Sciatic nerve (tissue), 2 donors: ENCODE measurements around the gene ATP2A1. TPM values are rescaled to one million over a fixed set of nuclear protein-coding genes. Genes with fewer than 3 reads are reported as not detected.
A peak's percentile ranks its signal among the peaks of the same experiment; 100 is the strongest.

Experiments
- ATAC-seq: fragments of 200-7000 bp; cut with Tn5 transposase; one replicate; pipeline ENCODE4 v1.9.1; 2020; ENCODE audit warnings: mild to moderate bottlenecking, moderate library complexity
- DNase-seq: peaks from one replicate; pipeline ENCODE4 v3.0.0-alpha.2; 2020; ENCODE audit warnings: low spot score
- intact Hi-C: fragments of 100-400 bp; cut with DNase I; formaldehyde crosslinking; loops from one replicate; pipeline ENCODE4 v1.14.2; 2022
- total RNA-seq: library from RNA; stranded (reverse); fragmentation: NEBNext Ultra II Directional; extraction: Animal tissue kit (Norgen Biotek cat#: 25700); gene quantifications from one replicate; pipeline ENCODE4 v1.2.1, GENCODE V29; 2021
- donor health status: DM: no; HTN: no; CAD: no.
- donor health status: DM: no; HTN: no; CAD: no.

Gene ATP2A1
- total RNA-seq, 1 donor from 2014 or later: 0.89 TPM

- ATAC-seq: no peak
- intact Hi-C loops: loop anchor here (5.0 kb wide), 1 partner anchor 348 kb away; the partner anchor contains the start of gene SGF29
- DNase-seq: no peak
These were observed 21.7 kb downstream of the ATP2A1 start for GRCh38 chr16:28899882-28900590.

GRCh38 chr16:28900601-28901000 is 22.3 kb downstream of the ATP2A1 start:
- no peak for DNase-seq
- intact Hi-C loops: loop anchor here (5.0 kb wide), 1 partner anchor 348 kb away; the partner anchor contains the start of gene SGF29
- no peak for ATAC-seq

- intact Hi-C loops: loop anchor here (5.0 kb wide), 1 partner anchor 350 kb away; the partner anchor contains the start of gene SGF29
- ATAC-seq (no peak), DNase-seq (no peak)
These were observed 23.6 kb downstream of the ATP2A1 start for GRCh38 chr16:28901862-28902261.

GRCh38 chr16:28902909-28903308 is 24.6 kb downstream of the ATP2A1 start:
- ATAC-seq: peak; percentile 13
- intact Hi-C loops: loop anchor here (5.0 kb wide), 1 partner anchor 351 kb away; the partner anchor contains the start of gene SGF29
- no peak for DNase-seq

GRCh38 chr16:28903344-28904042 is 25.2 kb downstream of the ATP2A1 start:
- intact Hi-C loops: loop anchor here (5.0 kb wide), 1 partner anchor 351 kb away; the partner anchor contains the start of gene SGF29
- ATAC-seq (no peak), DNase-seq (no peak)

GRCh38 chr16:28904363-28904762 is 26.1 kb downstream of the ATP2A1 start:
- no peak for ATAC-seq
- intact Hi-C loops: loop anchor here (5.0 kb wide), 1 partner anchor 352 kb away; the partner anchor contains the start of gene SGF29
- DNase-seq: no peak

- ATAC-seq (no peak), DNase-seq (no peak)
- intact Hi-C loops: loop anchor here (5.0 kb wide), 1 partner anchor 353 kb away; the partner anchor contains the start of gene SGF29
These were observed 26.5 kb downstream of the ATP2A1 start for GRCh38 chr16:28904828-28905227.

GRCh38 chr16:28905229-28905754 is 27.0 kb downstream of the ATP2A1 start:
- intact Hi-C loops: no loop called here
- DNase-seq (no peak), ATAC-seq (no peak)

- DNase-seq: no peak
- intact Hi-C loops: no loop called here
- no peak for ATAC-seq
These were observed 27.6 kb downstream of the ATP2A1 start for GRCh38 chr16:28905800-28906372.

GRCh38 chr16:28910086-28911031 is 32.1 kb downstream of the ATP2A1 start:
- ATAC-seq (no peak), DNase-seq (no peak)
- intact Hi-C loops: no loop called here

- intact Hi-C loops: no loop called here
These were observed 34.3 kb downstream of the ATP2A1 start for GRCh38 chr16:28912558-28912957.

GRCh38 chr16:28913946-28914724 is 35.8 kb downstream of the ATP2A1 start:
- intact Hi-C loops: no loop called here
- no peak for DNase-seq
- ATAC-seq: no peak

More at GRCh38 chr16:28912558-28912957, 34.3 kb downstream of the ATP2A1 start:
- ATAC-seq: no peak
- no peak for DNase-seq

GRCh38 chr16:28915181-28915580 is 36.9 kb downstream of the ATP2A1 start:
- intact Hi-C loops: no loop called here
- ATAC-seq (no peak), DNase-seq (no peak)

- ATAC-seq (no peak), DNase-seq (no peak)
These were observed 38.8 kb downstream of the ATP2A1 start for GRCh38 chr16:28917095-28917494.

GRCh38 chr16:28918698-28919097 is 40.4 kb downstream of the ATP2A1 start:
- no peak for ATAC-seq
- no peak for DNase-seq
- intact Hi-C loops: no loop called here

More at GRCh38 chr16:28917095-28917494, 38.8 kb downstream of the ATP2A1 start:
- intact Hi-C loops: no loop called here

- DNase-seq (no peak), ATAC-seq (no peak)
- intact Hi-C loops: no loop called here
These were observed 44.9 kb downstream of the ATP2A1 start for GRCh38 chr16:28923231-28923587.

- no peak for ATAC-seq
- no peak for DNase-seq
- intact Hi-C loops: no loop called here
These were observed 45.5 kb downstream of the ATP2A1 start for GRCh38 chr16:28923652-28924398.
